ENCODE data around the gene SV2C.
"Not testable (repeated sequence)": the region's sequence is repeated elsewhere in the genome, so short reads cannot be mapped to it uniquely, and the experiment has no call there.

The SV2C gene

DNA sequence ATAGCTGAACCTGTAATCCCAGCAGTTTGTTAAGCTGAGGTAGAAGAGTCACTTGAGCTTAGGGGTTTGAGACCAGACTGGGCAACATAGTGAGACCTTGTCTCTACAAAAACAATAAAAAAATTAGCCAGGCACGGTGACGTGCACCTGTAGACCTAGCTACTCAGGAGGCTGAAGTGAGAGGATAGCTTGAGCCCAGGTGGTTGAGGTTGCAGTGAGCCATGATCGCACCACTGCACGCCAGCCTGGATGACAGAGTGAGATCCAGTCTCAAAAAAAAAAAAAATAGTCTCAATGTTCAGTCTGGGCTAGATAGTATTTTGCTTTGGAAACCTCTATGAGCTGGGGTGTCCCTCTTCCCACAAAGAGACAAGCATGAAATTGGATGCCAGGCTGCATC, 268.0 kb downstream of the SV2C start:
- DNase-seq, result no peak

- no peak for DNase-seq
Observed at GRCh38 chr5:76351577-76351976, 268.4 kb downstream of the SV2C start.

GRCh38 chr5:76356887-76357286, 273.7 kb downstream of the SV2C start:
- DNase-seq, result no peak

DNA sequence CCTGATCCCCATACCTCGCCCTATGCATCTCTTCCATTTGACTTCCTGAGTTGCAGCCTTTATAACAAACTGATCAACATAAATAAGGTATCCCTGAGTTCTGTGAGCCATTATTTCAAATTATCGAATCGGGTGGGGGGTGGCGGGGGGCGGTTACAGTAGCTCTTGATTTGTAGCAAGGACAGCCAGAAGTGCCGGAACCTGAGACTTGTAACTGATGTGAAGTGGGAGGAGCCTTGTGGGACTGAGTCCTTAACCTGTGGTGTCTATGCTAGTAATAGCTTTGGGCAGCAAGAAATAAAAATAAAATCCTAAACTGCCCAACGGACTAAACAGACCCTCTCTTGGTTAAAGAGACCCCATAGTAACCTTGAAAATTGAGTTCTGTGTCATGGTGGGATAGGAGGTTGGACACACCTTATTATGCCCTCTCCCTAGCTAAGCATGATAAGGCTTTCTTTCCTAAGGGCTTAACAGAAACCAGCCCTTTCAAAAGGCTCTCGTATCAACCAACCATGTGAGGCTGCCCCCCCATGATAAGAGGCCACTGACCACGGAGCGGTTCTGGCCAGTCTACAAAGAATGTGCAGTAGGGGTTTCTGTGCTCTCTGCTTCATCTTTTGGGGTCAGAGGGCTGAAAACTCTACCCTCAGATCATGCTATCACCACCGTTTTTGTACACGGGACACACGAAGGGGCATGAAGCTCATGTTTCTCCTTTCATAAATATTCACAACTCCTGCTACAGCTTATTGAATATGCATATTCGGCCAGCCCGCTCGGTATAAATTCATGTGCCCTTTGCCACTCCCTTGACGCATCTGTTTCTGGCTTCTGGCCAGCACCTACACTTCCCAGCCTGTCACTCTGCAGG, 280.4 kb downstream of the SV2C start:
- no peak for DNase-seq

DNA sequence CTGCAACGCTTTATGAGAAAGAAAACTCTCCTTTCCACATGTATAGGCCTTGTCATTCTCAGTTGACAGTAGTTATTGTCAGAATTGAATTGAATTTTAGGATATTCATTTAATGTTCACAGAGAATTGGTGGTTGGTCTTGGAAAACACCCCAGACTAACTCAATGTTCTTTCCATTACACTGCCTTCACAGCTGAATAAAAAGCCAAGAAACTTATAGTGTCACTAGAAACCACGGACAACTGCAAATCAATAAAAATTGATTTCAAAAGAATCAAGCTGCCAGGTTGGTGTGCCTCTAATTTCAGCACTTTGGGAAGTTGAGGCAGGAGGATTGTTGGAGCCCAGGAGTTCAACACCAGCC, 281.0 kb downstream of the SV2C start:
- no peak for DNase-seq

GRCh38 chr5:76365561-76365960, 282.4 kb downstream of the SV2C start:
- no peak for DNase-seq

DNA sequence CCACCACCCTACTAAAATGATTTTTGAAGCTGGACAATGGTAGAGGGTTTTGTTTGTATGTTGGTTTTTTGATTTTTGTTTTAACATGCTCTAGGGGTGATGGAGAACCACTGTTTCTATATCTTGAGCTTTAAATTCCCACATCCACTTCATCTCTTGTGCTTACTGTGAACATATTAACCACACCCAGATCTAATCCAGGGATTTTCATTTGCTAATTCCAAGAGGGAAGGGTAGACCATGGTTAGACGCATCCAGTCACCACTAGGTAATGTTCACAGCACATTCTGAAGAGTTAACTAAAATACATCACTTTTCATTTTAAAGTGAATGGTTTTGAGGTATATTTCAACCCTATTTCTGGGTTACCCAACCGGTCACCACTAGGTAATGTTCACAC, 283.4 kb downstream of the SV2C start:
- DNase-seq, result no peak

- DNase-seq, result no peak
Observed at GRCh38 chr5:76367623-76368371, 284.6 kb downstream of the SV2C start.

DNA sequence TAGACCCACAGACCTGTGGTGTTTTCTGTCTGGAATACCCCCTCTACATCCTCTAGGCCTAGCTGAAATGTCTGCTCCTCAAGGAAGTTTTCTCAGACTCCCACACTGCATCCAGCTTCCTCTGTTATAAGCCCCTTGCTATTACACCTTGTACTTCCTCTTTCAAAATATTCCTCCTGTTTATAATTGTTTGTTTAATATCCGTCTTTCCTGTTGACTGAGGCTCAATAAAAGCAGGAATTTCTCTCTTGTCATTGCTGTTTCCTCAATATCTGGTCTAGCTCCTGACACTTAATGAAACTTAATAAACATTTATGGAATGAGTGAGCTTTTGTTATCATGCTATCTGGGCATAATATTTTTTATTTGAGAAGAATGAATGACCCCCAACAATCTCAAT, 285.8 kb downstream of the SV2C start:
- no peak for DNase-seq

DNA sequence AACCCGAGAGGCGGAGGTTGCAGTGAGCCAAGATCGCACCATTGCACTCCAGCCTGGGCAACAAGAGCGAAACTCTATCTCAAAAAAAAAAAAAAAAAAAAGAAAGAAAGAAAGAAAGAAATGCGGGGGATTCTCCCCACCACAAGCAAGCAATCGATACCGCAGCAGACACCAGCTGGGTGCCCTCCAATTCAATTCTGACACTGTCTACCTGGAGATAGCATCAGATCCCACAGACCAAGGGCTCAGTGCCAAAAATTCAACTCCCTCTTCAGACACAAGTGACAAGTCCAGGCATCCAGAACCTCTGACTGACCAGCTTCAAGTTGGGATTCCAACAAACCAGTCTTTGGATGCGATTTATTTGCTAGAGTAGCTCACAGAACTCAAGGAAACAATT, 286.5 kb downstream of the SV2C start:
- DNase-seq, result not testable (repeated sequence)

DNA sequence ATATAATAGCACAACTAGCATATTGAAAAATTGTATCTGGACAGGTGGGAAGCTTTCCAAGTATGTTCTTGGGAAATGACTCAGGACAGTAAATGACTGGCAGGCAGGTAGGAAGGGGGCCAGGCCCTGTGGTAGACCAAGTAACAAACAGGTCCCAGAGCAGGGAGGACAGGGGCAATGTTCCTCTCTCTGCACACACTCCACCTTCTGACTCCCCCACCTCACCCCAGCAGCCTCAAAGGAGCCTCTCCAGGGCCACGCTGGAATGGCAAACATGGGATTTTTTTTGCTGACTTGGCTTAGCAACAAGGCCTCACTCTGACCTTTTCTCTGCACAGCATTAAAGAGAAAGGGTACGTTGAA, 288.8 kb downstream of the SV2C start:
- DNase-seq, result no peak

DNA sequence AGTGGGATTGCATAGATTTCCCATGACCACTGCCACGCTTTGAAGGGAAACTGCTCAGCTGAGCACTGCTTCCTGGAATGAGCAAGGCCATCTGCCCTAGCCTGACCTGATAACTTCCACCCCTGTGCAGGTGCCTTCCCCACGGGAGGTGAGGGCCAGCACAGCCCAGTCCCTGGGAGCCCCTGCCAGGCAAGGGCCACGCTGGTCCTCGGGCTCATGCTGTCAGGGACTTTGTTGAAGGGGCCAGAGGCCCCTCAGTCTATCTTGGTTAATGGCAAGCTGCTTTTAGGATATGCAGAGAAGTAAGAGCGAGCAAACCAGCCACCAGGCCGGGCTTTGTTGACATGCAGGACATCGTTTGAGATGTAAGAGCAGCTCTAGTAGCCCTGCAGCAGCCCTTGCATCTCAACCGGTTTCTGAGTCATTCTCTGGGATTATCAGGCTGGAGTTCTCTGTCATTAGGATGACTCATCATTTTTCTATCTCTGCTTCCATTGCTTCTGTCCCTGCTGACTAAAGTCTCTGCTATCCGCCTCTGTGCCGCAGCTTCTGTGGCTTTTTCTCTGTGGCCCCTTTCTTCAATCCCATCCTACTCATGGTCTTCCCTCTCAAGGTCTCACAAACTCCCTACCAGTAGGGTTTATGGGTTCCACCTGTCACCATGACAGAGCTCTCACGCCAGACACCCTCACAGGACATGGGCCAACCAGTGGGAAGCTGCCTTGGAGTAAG, 289.3 kb downstream of the SV2C start:
- no peak for DNase-seq

- DNase-seq, result no peak
Observed at GRCh38 chr5:76376148-76376865, 293.1 kb downstream of the SV2C start.

GRCh38 chr5:76376866-76377230, 293.7 kb downstream of the SV2C start:
- DNase-seq, result no peak

GRCh38 chr5:76378355-76378754, 295.2 kb downstream of the SV2C start:
- no peak for DNase-seq

DNA sequence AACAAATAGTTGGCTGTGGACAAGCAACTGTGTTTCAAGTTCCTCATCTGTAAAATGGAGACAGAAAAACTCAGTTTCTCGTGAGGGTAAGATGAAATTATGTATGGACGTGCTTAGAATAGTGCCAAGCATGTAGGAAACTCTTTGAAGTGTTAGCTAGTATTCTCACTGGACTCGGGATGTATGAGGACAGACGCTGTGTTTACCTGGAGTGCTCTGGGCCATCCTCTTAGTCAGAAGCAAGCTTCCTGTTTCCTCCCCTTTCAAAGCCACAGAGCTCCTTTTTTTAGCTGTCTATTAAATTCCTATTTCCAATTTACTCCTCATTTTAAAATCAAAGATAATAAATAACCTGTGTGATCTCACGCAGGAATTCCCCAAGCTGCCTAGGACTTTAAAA, 296.1 kb downstream of the SV2C start:
- DNase-seq, result peak; percentile 13

DNA sequence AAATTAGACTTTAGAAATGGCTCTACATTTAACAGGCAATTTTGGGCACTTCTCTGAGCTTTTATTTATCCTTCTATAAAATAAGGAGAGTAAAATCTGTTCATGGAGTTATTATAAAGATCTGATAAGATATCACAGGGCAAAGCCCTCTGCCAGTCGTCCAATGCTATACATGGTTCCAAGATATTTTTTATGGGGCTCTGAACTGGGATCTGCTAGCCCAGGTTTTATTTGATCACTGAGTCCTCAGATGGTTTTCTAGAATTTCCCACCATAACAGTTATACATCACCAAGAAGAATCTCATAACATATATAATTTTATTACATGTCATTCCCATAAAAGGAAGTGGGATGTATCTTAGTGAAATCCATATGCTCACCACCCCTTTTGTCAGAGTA, 296.7 kb downstream of the SV2C start:
- no peak for DNase-seq

- no peak for DNase-seq
Observed at GRCh38 chr5:76380346-76381066, 297.3 kb downstream of the SV2C start.

DNA sequence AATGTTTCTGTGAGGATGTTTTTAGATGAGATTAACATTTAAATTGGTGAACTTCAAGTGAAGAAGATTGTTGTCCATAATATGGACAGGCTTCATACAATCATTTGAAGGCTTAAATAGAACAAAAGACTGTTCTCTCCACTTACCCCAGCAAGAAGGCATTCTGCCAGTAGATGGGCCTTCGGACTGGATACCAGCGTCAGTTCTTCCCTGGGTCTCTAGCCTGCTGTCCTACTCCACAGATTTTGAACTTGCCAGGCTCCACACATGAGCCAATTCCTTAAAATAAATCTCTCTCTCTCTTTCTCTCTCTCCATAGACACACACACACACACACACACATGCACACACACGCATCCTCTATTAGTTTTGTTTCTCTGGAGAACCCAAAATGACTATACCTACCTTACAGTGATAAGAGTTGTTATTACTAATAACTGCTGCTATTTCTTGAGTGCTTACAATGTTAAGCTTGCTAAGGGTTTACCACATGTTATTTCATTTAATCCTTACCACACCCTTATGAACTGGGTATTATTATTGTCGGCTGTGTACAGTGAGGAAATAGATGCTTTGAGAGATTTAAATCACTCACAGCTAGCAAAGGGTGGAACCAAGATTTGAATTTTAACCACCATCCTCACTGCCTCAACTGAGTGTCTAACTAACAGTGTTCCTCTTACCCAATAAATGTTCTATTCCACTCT, 300.1 kb downstream of the SV2C start:
- no peak for DNase-seq

GRCh38 chr5:76384189-76384588, 301.0 kb downstream of the SV2C start:
- no peak for DNase-seq

- no peak for DNase-seq
Observed at GRCh38 chr5:76384705-76385104, 301.5 kb downstream of the SV2C start.

- no peak for DNase-seq
Observed at GRCh38 chr5:76385540-76385939, 302.4 kb downstream of the SV2C start.
